Esophagus squamous epithelium (tissue), 5 donors: ENCODE data around the gene KCNB1. TPM values are rescaled to one million over a fixed set of nuclear protein-coding genes. Genes with fewer than 3 reads are reported as not detected.

Experiments used
- DNase-seq: peaks from one replicate; lab custom pipeline; 2025; lab: John Stamatoyannopoulos, UW
- H3K27ac ChIP-seq, 4 donors: fragments of 200-600 bp; sonication (generic); one replicate each; pipeline ENCODE4 v1.5.1; 2016 to 2019; ENCODE audit warnings: mild to moderate bottlenecking in 1 of 4
- H3K27me3 ChIP-seq, 4 donors: fragments of 200-600 bp; sonication (generic); 1 replicate in 3 of 4; 2 replicates in 1 of 4; pipeline versions ENCODE4 v1.5.1 to v1.6.0; 2017 to 2021; ENCODE audit warnings: antibody characterized with exemption in 1 of 4
- H3K36me3 ChIP-seq, 3 donors: fragments of 200-600 bp; sonication (generic); one replicate each; pipeline ENCODE4 v1.5.1; 2016 to 2019
- H3K4me1 ChIP-seq, 3 donors: fragments of 200-600 bp; sonication (generic); one replicate each; pipeline ENCODE4 v1.5.1; 2017 to 2019
- H3K4me3 ChIP-seq, 4 donors: fragments of 200-600 bp; sonication (generic); 1 replicate in 3 of 4; 2 replicates in 1 of 4; pipeline ENCODE4 v1.5.1; 2016 to 2019; ENCODE audit warnings: mild to moderate bottlenecking in 2 of 4, moderate library complexity in 1 of 4
- H3K9me3 ChIP-seq, 3 donors: fragments of 200-600 bp; sonication (generic); one replicate each; pipeline ENCODE4 v1.5.1; 2016 to 2019
- POLR2A ChIP-seq, 4 donors: fragments of 450-650 bp; IDR thresholded peaks; one replicate each; pipeline ENCODE4 v1.6.1; 2017; ENCODE audit warnings: antibody characterized with exemption in 4 of 4, mild to moderate bottlenecking in 4 of 4, moderate library complexity in 3 of 4
- WGBS, 2 donors: methylation state at CpG; one replicate each; pipeline ENCODE4 v1.1.5; 2018; 5-methylcytosine and 5-hydroxymethylcytosine counted together
- intact Hi-C: fragments of 100-400 bp; cut with DNase I; formaldehyde crosslinking; loops from one replicate; pipeline ENCODE4 v1.15.0; 2022
- total RNA-seq, 4 donors: library from RNA; depleted of rRNA; stranded (reverse); fragments of >200 nt; gene quantifications; one replicate each; pipeline ENCODE4 v1.1.0, GENCODE V29; 2016
- TF ChIP-seq, protein P1 (sequence below), 6 experiments: fragments of 450-650 bp in 4 of 6; fragments of 200-600 bp in 2 of 6; sonication (generic) in 2 of 6; IDR thresholded peaks; one replicate each; pipeline ENCODE4 v1.5.1; 2016 to 2019; ENCODE audit warnings: antibody characterized with exemption in 6 of 6, mild to moderate bottlenecking in 4 of 6, moderate library complexity in 4 of 6
- donor health status: DM: yes; HTN: yes; CAD: no.

The KCNB1 gene
- total RNA-seq, 4 donors from 2014 or later, result 0.11 to 3.6 (median 1.1) TPM

DNA sequence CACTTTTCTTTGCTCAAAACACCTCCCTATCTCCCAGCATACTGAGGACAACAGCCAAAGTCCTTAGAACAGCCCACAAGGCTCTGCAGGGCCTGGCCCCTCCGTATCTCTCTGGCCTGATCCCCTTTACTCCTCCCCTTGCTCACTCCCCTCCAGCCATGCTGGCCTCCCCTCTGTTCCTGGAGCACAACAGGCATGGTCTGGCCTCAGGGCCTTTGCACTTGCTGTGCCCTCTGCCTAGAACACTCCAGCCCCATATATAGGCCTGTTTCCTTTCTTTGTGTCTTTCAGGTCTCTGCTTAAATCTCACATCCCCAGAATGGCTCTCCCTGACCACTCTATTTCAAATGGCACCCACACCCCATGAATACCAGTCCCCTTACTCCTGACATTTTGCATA lies 62.7 kb downstream of the KCNB1 start:
- WGBS, 2 donors, result 50 to 59% methylated on average over 1 of the region's 1 CpG
- intact Hi-C loops, result no loop called here

DNA sequence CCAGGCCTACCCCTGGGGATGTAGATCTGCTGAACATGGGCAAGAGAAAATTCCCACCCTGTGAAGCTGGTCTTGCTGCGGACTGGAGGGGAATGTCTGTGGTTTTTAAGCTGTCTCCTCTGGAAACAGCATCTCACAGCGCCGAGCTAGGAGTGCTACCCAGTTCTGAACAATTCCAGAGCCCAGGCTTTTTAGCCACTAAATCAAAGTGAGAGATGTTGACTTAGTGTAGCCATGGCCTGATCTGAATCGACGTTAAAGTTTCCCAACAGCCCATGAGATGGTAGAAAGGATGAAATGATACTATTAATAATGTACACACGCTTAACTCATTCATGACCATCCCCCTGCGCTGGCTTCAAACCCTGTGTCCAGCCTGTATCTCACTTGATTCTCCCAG lies 63.7 kb downstream of the KCNB1 start:
- DNase-seq, result no peak
- peaks cover 0 to 23% (median 0%) of the 10 kb centered on the region in 4 donors for H3K27me3 ChIP-seq
- no peak overlapping the region for H3K4me3 ChIP-seq
- no peaks in the 10 kb centered on the region for H3K9me3 ChIP-seq
- no peak for TF ChIP-seq POLR2A (IDR thresholded peaks at IDR 0.05)
- TF ChIP-seq, protein P1, sequence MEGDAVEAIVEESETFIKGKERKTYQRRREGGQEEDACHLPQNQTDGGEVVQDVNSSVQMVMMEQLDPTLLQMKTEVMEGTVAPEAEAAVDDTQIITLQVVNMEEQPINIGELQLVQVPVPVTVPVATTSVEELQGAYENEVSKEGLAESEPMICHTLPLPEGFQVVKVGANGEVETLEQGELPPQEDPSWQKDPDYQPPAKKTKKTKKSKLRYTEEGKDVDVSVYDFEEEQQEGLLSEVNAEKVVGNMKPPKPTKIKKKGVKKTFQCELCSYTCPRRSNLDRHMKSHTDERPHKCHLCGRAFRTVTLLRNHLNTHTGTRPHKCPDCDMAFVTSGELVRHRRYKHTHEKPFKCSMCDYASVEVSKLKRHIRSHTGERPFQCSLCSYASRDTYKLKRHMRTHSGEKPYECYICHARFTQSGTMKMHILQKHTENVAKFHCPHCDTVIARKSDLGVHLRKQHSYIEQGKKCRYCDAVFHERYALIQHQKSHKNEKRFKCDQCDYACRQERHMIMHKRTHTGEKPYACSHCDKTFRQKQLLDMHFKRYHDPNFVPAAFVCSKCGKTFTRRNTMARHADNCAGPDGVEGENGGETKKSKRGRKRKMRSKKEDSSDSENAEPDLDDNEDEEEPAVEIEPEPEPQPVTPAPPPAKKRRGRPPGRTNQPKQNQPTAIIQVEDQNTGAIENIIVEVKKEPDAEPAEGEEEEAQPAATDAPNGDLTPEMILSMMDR (IDR thresholded peaks at IDR 0.05), result no peak
- 64 to 66% methylated on average over 7 of the region's 7 CpGs for WGBS, 2 donors
- intact Hi-C loops, result no loop called here
- H3K36me3 ChIP-seq, result no peaks in the 10 kb centered on the region
- H3K27ac ChIP-seq, result peak overlapping the region; percentile 44 to 78 (median 76)
- peaks cover 0 to 21% (median 5%) of the 10 kb centered on the region in 3 donors for H3K4me1 ChIP-seq

More for the DNA sequence above, 62.7 kb downstream of the KCNB1 start:
- H3K9me3 ChIP-seq, result no peaks in the 10 kb centered on the region
- no peak for DNase-seq
- H3K4me1 ChIP-seq, result peaks cover 0 to 21% (median 1%) of the 10 kb centered on the region in 3 donors
- no peaks in the 10 kb centered on the region for H3K36me3 ChIP-seq
- H3K27ac ChIP-seq, result peak overlapping the region in 3 of 4 donors; percentile 76 to 78 (median 76)
- H3K27me3 ChIP-seq, result peaks cover 0 to 21% (median 0%) of the 10 kb centered on the region in 4 donors
- H3K4me3 ChIP-seq, result no peak overlapping the region
- TF ChIP-seq, protein P1 (IDR thresholded peaks at IDR 0.05), result no peak
- no peak for TF ChIP-seq POLR2A (IDR thresholded peaks at IDR 0.05)

DNA sequence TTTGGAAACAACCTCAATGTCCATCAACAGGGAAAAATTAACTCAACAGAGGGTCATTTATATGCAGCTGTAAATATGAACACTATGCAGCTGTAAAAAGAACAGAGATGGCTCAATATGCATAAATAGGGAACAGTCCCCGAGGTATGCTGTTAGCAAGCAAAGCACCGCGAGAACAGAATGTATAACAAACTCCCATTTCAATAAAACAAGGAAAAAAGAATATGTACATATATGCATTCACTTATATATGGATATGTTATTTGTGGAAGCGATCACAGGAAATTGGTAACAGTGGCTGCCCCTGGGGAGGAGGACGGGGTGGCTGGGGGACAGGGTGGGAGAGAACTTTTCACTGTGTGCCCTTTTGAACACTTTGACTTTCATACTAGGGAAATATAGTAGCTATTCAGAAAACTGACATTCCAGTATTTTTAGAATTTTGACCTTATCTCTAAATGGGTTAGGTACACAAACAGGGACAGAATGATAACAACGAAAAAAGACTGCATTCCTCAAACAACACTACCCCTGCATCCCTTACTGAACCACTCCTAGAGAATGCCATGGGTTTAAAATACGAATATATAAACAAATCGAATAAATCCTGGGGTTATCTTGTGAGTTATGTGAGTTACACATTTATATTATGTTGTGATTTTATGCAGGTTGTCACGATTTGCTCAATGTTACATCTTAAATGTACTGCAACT lies 64.5 kb downstream of the KCNB1 start:
- no peak for TF ChIP-seq POLR2A (IDR thresholded peaks at IDR 0.05)
- TF ChIP-seq, protein P1 (IDR thresholded peaks at IDR 0.05), result no peak

DNA sequence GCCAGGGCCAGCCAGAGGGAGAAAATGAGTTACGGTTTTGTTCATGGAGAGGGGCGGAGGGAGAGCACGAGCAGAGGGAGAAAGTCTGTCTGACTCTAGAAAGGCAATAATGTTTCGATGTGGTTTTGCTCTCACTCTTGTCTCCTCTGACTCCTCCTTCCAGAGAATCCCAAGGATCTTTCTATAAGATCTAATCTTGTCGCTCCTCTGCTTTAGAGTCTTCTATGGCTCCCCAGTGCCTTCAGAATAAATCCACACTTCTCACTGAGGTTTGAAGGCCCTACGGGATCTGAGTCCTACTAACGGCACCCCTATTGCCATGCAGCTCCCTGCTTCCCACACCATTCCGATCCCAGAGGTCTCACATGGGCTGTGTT lies 66.8 kb downstream of the KCNB1 start:
- Histone ChIP-seq H3K27me3 (peaks cover 0 to 34% (median 0%) of the 10 kb centered on the region in 4 donors), H3K4me3 (no peak overlapping the region), H3K36me3 (no peaks in the 10 kb centered on the region), H3K4me1 (peaks cover 0 to 23% (median 8%) of the 10 kb centered on the region in 3 donors), H3K27ac (peak overlapping the region in 3 of 4 donors; percentile 73 to 78 (median 76)), H3K9me3 (no peaks in the 10 kb centered on the region)
- DNase-seq, result no peak
- intact Hi-C loops, result no loop called here
- TF ChIP-seq, protein P1 (IDR thresholded peaks at IDR 0.05), result no peak
- TF ChIP-seq POLR2A (IDR thresholded peaks at IDR 0.05), result no peak
- 66 to 74% methylated on average over 8 of the region's 8 CpGs for WGBS, 2 donors

More for the DNA sequence above, 64.5 kb downstream of the KCNB1 start:
- Histone ChIP-seq H3K4me1 (peaks cover 0 to 21% (median 5%) of the 10 kb centered on the region in 3 donors), H3K4me3 (no peak overlapping the region), H3K36me3 (no peaks in the 10 kb centered on the region), H3K27me3 (peaks cover 0 to 31% (median 0%) of the 10 kb centered on the region in 4 donors), H3K27ac (peak overlapping the region in 2 of 4 donors; percentile 76 to 78), H3K9me3 (no peaks in the 10 kb centered on the region)
- 58 to 64% methylated on average over 9 of the region's 9 CpGs for WGBS, 2 donors
- DNase-seq, result no peak
- intact Hi-C loops, result no loop called here

DNA sequence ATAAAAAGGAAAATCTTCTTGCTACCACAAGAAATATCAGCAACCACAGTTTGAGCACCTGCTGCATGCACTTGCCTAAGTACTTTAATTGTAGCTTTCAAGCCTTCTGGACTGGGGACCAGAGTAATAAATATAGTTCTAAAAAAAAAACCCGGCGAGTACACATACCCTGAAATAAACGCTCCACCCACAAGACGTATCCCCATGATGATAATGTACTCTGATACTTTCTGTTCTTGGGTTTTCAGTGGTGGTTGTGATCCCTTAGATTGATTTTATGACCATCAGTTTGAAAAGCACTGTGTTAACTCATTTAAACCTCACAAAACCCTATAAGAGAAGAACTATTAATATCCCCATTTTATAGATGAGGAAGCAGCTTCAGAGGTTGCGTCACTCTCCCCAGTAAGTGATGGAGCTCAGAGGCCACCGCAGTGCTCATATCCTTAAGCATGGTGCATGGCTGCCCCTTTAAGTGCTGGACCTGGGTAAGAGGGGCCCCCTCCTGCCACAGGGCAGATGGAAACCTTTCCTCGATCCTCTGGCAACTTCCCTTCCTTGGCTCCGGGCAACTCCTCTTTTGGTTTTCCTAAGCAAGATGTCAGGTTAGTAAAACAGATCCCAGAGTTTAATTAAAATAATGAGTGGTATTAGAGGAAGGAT lies 67.3 kb downstream of the KCNB1 start:
- no peak for DNase-seq
- Histone ChIP-seq H3K36me3 (no peaks in the 10 kb centered on the region), H3K4me3 (no peak overlapping the region), H3K27ac (peak overlapping the region in 3 of 4 donors; percentile 73 to 78 (median 76)), H3K9me3 (no peaks in the 10 kb centered on the region), H3K4me1 (peaks cover 0 to 25% (median 11%) of the 10 kb centered on the region in 3 donors), H3K27me3 (peaks cover 0 to 35% (median 0%) of the 10 kb centered on the region in 4 donors)
- TF ChIP-seq, protein P1 (IDR thresholded peaks at IDR 0.05), result no peak
- no peak for TF ChIP-seq POLR2A (IDR thresholded peaks at IDR 0.05)
- intact Hi-C loops, result no loop called here
- WGBS, 2 donors, result 59 to 71% methylated on average over 7 to 8 of the region's 8 CpGs
